Ovary (tissue), 3 donors: Measurements from ENCODE around the gene OGFRL1.

Experiments
- POLR2A ChIP-seq: fragments of 450-650 bp; IDR thresholded peaks from one replicate; pipeline ENCODE4 v1.6.1; 2017; ENCODE audit warnings: antibody characterized with exemption, mild to moderate bottlenecking, moderate library complexity
- TF ChIP-seq, protein P1 (sequence below), 3 donors: fragments of 450-650 bp in 2 of 3; fragments of 200-600 bp in 1 of 3; IDR thresholded peaks; one replicate each; pipeline versions ENCODE4 v1.5.1 to v1.8.0; 2016 to 2022; ENCODE audit warnings: antibody characterized with exemption in 3 of 3, mild to moderate bottlenecking in 1 of 3
- donor health status: DM: no; HTN: no; CAD: no.

DNA sequence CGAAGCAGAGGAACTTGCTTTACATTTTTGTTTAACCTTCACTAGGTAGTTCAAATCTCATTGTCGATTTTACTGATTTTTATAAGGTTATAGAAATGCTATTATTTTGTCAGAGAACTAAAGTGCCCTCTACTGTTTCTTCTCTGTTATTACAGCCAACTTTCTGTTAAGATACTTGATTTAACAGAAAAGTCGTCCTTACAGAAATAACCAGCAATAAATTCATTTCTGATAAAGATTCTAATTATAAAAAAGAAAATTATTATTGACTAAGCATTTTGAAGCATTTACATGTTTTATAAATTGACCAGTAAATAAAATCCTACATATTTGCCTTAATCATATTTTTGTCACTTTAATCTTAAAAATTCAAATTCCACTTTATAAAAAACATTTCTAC is 60.8 kb downstream of the OGFRL1 start:
- no peak for TF ChIP-seq POLR2A
- TF ChIP-seq, protein P1, sequence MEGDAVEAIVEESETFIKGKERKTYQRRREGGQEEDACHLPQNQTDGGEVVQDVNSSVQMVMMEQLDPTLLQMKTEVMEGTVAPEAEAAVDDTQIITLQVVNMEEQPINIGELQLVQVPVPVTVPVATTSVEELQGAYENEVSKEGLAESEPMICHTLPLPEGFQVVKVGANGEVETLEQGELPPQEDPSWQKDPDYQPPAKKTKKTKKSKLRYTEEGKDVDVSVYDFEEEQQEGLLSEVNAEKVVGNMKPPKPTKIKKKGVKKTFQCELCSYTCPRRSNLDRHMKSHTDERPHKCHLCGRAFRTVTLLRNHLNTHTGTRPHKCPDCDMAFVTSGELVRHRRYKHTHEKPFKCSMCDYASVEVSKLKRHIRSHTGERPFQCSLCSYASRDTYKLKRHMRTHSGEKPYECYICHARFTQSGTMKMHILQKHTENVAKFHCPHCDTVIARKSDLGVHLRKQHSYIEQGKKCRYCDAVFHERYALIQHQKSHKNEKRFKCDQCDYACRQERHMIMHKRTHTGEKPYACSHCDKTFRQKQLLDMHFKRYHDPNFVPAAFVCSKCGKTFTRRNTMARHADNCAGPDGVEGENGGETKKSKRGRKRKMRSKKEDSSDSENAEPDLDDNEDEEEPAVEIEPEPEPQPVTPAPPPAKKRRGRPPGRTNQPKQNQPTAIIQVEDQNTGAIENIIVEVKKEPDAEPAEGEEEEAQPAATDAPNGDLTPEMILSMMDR (IDR thresholded peaks at IDR 0.05) = peak in 2 of 3 donors; percentile 9 to 23
